T-helper 1 cell (primary cell): Measurements from ENCODE around the gene WDR70.

Source experiments
- DNase-seq, 5 donors: peaks; one replicate each; pipeline ENCODE4 v3.0.0-alpha.2; 2012 to 2020

WDR70 gene

DNA sequence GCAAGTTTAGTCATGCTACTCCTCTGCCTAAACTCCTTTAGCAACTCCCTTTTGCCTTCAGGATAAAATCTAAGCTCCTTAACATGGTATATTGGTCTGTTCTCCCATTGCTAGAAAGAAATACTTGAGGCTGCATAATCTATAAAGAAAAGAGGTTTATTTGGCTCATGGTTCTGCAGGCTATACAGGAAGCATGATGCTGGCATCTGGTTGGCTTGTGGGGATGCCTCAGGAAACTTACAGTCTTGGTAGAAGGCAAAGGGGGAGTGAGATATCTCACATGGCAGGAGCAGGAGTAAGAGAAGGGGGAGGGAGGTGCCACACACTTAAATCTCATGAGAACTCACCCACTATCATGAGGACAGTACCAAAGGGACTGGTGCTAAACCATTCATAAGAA lies 315.7 kb downstream of the WDR70 start:
- DNase-seq = no peak

DNA sequence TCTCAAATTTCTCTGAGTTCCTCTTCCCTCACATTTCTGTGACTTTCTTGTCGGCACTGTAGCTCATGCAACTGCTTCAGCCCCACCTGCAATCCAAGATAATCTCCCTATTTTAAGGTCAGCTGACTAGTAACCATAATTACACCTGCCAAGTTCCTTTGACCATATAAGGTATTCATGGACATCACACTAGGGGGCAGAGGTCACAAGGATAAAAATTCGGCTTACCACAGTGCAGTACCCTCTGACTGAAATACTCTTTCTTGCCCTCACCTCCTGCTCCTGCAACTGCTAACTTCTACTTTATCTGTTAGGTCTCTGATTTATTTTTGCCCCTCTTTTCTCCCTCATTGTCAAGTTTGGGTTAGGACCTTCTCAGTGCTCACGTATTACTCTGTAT lies 316.5 kb downstream of the WDR70 start:
- no peak for DNase-seq

DNA sequence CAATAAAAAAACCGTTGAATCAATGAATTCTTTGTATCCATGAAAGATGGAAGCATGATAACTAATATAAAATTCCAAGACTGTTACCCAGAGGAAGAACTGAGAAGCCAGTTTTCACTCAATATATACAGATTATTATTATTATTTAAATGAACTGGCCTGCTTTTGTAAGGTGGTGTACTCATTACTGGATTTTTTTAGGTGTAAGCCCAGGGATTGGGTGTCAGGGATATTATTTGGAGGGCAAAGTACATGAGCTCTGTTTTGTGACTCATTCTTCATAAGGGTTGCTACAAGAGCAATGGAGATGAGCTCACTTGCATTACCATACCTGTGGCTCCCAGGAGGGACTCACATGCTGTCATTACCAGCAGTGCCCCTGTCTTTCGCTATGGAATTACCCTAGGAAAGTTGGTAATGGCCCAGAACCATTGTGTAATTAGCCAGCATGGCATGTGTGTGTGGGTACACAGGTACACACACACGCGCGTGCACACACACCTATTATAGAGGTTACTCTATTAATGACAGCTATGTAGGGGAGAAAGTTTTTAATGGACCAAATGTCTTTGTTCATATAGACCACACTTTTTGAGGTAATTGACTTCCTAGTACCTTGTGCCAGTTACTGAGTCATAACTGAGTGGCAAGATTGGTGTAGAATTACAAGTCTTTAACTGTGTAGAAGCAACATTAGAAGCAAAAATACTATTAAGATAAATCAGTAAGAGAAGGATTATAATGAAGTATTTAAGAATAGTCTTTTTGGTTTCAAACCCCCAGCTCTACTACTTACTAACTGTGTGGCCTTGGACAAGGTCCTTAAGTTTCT lies 317.3 kb downstream of the WDR70 start:
- DNase-seq = no peak

DNA sequence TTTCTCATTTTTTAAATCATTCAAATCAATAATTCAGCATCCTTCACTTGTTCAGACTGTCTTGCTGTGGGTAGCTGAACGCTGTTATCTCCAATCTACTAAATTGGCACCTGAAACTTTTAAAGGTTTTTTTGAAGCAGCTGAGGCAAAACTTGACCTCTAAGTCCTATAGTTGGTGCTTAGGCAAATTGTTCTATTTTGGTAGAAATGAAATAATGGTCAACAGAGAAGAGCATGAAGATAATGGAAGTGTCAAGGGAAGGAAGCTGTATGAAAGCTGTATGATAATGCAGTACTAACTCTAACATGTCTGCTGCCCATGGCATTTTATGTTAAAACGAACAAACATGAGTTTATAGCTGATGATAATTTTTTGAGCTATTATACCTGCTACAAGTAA lies 322.8 kb downstream of the WDR70 start:
- no peak for DNase-seq

DNA sequence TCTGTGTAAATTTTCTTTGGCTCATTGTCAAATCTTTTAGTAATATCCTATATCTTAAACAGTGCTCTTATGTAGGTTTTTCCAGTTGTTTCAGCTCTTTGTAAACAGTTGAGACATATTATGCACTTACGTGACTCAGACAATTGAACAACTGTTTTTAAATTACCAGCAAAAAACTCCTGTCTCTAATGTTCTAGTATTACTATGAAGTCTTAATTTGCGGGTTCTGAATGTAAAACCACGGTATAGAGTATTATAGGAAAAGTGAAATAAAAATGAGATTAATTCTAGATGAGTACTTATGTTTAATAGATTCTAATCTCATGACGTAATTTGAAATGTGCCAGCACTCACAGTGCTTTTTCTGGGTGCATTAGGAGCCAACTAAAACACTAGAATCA lies 324.7 kb downstream of the WDR70 start:
- no peak for DNase-seq

DNA sequence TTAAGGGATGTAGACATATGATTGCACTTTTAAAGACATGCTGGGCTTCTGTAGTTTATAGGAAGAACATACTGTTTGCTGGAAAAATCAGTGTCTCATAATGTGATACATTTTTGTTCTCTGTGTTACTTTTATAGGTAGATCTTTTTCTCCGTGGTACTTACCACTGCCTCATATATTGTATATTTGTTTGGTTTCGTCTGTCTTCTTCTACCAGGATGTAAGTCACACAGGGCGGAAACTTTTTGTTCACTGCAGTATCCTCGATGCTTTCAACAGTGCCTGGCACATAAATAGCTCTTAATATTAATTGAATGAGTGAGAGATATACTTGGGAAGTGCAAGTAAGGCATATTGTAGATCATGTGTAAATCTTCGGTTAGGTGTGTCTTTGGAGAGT lies 325.3 kb downstream of the WDR70 start:
- DNase-seq = no peak

DNA sequence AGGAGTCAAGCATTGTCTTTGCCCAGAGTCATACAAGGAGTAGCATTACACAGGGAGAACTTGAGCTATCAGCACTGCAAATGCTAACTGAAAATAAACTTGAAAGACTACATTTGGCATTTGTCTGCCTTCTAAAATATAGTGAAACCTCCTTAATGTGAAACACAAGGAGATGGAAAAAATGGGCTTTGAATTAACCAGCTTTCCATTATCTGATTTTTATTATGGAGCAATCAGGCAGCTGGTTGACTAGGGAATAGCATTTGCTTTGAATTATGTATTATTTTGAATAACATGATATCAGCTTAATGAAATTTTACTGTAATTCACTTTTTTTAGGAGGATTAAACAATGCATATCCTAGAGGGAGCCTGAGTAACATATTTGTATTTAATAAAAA lies 329.9 kb downstream of the WDR70 start:
- DNase-seq = no peak

DNA sequence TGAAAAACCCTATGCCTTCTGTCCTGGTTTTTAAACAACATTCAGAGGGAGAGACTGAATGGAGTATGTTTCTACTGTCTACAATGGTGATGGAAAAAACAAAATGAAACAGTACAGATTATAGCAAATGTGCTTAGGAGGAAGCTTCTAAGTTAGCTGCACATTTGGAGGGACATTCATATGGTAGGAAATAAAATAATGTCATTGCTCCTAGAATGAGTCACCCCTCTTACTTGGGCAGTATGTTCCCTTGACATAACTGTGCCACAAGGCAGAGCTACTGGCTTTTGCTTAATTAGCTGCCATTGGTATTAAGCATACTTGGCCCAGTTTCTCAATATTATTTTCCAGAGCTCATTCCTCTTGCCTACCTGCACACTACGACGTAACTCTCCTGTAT lies 331.8 kb downstream of the WDR70 start:
- peak in 1 of 5 donors; percentile 25 for DNase-seq

DNA sequence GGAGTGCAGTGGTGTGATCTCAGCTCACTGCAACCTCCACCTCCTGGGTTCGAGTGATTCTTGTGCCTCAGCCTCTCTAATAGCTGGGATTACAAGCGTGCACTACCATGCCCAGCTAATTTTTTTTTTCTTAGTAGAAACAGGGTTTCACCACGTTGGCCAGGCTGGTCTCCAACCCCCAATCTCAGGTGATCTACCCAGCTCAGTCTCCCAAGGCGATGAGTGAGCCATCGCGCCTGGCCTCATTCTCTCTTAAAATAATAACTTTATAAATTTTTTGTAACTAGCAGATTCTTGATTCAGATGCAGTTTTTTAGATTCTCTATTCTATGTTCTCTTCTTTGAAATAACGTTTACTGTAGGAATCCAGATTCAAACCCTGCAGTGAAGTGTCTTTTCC lies 333.6 kb downstream of the WDR70 start:
- DNase-seq = no peak

DNA sequence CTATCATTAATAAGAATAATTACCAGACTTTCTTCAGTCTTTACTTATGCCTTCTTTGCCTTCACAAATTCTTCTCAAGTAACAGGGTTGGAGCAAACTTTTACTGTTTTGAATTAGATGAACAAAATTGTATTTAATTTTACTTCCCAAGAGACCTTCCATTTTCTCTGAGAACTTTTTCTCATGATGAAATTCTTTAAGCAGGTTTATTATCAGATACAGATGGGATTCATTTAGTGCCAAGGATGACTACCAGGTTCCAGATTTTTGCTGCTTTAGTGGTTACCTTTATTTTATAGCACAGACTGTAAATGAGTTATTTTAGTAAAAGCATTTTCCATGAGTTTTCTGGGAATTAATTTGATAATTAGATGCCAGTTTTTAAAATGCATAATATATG lies 335.6 kb downstream of the WDR70 start:
- no peak for DNase-seq

DNA sequence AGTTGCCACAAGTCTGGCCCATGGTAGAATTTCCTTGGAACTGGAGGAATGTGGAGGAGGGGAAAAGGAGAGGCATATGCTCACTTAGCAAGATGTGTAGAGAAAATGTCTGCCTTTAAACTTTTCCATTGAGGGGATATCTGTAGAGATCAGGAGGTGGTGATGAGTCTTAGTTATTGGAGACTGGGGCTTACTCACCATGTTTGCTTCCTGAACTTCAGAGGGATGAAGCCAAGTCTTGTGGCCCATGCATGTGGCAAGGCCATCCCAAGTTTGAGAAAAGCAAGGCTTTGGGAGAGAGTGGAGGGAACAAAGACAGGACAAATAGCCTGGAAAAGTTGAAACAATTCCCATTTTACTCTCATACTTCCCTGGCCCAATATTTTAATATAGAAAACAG lies 336.2 kb downstream of the WDR70 start:
- no peak for DNase-seq

DNA sequence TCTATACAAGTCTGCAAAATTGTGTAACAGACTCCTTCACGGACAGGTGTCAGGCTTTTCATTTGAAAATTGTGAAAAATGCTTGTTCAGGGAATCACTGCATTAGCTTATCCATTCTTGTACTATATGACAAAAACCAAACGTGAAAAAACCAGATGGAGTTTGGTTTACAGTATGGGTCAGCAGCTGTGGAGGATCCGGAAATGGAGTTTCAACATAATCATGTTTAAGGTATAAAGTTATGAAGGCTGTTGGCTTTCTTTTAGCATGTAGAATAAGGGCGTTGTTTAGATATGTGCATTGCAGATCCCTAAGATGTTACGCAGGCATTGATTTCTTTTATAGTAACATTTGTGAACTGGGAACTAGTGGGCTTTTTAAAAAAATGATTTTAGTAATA lies 336.9 kb downstream of the WDR70 start:
- DNase-seq = no peak

DNA sequence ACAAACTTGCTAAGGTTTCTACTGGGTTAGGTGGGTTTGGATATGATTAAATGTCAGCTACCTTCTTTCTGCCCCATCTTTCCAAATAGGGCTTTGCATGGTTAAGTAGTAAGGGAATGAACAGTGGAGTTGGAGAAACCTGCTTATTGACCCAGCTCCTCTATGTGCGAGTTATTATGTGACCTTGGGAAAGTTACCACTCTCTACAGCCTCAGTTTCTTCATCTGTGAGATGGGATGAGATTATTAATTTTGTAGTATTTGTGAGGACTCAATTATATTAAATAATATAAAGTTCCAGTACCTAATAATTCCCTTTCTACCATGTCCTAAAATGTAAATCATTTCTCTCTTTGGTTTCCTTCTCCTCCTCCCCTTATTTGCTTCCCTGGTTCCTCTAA lies 337.3 kb downstream of the WDR70 start:
- DNase-seq = no peak

DNA sequence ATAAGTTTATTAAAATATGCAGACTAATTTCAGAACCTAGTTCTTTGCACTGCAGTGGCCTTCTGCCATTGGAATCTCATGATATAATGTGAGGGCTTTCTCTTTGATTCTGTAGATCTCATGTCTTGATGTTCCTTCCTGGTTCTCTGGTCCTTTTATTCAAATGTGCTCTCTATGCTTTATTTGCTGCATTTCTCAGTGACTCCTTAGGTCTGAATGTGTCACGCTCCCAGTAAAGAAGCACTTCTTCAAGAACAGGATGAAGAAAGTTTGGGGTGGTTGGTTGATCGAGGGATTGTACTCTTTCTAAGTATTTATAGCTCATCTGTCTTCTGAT lies 338.1 kb downstream of the WDR70 start:
- DNase-seq = no peak

DNA sequence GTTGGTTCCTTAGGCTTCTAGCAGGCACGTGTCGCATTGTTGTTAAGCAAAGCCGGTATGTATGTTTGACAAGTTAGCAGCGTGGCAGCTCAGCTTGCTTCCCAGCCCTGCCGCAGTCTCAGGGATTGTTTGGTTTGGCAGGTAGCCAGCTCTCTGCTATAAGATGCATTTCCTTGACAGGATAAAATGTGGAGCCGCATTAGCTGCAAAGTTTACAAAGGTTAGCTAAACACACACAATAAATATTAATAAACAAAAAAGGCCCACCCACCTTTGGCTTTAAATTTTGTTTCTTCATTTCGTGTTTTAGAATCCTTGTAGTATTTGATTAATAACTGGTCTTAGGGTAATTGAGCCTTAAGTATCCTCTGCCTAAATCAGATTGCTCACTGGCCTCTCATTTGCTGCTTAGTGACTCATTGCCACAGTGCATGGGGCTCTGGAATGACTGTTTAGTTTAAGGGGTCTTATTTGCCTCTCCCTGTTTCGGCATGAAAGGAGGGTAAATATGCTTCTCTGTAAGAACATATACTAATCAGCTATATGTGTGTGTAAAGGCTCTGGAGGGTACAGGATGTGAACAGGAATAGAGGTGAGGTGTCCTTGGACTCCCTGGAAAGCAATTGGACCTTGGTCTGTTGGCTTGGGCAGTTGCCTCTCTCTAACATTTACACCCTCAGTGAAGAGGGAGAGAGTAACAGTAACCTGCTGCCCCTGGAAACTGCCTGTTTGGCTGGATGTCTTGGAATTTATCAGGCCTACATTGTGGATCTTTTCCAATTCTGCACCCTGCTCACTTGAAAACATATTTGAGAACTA lies 338.7 kb downstream of the WDR70 start:
- no peak for DNase-seq

DNA sequence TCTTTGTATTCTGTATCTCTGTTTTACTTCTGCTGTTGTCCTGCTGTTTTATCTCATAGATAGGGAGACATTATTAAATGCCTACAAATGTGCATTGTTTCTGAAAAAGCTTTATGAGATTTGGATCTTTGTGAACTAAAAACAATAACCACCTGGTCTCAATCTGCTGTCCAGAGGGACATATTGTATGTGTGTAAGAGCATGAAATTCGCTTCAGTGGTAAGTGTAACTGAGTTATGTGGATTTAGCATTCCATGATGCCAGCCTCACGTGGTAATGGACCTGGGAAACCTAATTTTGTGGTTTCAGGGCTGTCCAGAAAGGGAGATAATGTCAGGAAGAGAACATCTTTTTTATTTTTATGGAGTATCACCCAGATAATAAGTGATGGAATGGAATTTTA lies 341.4 kb downstream of the WDR70 start:
- no peak for DNase-seq

DNA sequence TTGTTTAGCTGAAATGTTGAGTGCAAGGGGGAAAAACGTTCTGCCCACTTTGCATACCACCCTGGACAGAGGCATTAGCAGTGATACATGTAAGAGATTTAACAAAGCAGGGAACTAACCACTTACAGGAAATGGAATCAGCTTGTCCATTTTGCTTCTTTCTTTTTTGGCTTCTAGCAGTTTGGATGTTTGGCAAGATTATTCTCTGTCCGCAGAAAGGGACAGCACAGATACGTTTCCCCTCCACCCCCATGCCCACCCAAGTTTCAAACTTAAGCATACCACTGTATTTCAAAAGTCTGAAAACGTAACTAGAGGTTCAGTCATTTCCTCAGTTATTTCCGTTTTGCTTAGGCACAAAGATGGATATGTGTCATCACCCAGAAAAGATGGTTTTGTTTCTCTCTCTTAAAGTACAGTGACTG lies 342.3 kb downstream of the WDR70 start:
- DNase-seq = peak in 1 of 5 donors; percentile 81

DNA sequence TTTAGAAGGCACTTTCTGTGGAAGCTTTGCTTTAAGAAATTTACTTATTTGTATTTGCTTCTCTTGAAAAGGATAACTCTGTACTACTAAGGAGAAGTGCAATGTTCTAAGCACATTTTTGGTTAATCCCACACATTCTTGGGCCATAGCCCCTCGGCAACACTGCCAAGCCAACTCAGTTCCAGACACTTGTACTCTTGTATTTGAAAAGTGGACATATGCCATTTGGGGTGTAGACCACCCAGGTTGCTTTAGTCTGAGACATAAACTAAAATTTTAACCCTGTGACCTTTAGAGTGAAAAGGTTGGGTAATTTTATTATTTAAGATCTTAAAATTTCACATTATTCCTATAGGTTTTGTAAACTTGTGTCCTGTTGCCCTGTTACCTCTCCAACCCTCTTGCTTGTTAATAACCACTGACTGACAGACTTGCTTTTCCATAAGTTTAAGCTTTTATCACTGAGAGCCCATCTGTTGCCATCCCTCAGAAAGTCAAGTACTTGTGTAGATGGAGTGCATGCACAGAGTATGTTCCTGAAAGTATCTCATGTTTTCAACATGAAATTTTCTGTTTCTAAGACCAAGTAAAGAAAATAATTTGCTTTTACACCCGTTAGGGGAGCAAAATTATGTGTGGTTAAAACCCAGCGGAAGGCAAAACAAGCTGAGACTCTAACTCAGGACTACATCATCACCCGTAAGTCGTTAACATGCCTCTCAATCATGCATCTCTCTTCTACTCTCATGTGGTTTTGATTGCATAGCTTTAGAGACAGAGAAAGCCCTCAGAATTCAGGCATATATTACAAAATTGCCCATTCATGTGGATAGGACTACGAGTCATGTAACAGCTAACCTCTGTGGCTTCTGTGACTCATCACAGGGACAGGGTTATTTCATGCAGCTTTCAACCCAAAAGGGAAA lies 343.4 kb downstream of the WDR70 start:
- DNase-seq = peak in 1 of 5 donors; percentile 91

DNA sequence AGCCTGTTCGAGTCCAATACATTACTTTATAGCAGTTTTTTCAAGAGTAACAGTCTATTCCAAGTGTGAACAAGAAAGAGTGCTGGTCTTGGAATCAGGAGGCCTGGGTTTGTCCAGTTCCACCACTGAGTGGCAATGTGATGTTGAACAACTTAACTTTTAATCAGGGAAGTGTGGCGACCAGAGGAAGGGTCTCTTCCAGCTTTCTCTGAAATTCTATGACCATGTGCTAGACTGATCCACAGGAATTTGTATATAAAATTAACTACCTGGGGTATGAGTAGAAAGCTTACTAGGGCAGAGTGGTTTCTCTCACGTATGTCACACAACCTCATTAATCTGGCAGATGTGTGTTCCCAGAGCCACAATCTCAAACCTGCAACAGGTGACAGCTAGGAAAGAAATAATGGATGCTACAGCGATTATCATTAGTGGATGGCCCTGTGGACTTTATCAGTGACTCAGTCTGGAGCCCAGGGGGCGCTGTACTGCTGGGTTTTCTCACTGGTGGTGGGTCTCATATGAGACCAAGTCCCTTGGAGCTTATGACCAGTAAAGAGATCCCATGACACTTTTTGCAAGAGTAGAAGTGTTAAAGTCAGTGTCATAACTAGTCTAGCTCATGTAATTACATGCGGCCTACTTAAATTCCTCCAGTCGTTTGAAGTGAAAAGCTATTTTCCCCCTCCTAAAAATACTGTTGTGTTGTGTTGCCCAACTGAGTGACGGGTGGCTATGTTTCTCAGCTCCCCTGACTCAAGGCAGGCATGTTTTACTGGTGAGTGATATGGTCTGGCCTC lies 344.2 kb downstream of the WDR70 start:
- peak in 1 of 5 donors; percentile 24 for DNase-seq

DNA sequence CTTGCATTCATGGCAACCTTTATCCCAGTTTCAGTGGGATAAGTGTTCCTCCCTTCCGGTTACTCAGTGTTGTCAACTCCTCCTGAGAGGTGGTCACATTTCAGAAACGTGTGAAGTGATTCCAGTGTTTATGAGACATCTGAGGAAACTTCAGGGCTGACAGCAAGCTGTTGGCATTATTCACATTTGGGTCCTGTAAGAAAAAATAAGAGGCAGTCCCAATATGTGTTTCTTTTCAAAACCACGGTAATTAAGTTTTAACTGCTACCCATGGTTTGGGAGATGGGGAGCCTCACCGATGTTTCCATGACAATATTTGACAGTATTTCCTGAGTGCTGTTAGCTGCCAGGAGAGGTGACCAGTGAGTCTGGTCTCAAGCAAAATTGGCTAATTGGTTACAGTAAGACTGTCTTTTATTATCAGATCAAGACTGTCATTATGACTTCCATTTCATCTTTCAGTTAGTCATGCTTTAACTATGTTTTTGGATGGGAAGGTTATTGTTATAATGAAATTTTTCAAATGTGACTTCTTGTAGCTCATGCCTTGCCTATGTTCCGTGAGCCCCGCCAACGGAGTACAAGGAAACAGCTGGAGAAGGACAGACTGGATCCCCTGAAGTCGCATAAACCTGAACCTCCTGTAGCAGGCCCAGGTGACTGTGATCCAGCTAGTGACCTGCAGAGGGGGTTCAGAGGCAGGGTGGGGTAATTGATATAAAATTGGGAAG lies 345.4 kb downstream of the WDR70 start:
- DNase-seq = no peak

DNA sequence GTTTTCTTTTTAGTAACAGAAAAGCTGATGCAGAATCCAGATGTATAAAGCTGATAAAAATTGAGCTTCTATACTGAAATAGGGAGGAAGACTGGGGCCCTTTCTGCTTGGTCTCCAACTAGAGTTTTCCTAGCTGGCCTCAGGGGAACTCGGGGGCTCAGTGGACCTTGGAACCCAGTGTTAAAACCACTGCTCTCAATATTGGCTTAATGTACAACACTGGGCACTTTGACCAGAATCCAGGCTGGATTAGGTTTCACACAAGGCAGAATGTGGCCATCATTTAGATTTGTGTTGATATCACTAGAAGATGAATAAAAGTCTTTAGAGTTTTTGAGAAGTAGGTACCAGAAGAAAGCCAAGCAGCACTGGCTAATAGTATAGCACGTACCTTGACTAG lies 346.1 kb downstream of the WDR70 start:
- no peak for DNase-seq

DNA sequence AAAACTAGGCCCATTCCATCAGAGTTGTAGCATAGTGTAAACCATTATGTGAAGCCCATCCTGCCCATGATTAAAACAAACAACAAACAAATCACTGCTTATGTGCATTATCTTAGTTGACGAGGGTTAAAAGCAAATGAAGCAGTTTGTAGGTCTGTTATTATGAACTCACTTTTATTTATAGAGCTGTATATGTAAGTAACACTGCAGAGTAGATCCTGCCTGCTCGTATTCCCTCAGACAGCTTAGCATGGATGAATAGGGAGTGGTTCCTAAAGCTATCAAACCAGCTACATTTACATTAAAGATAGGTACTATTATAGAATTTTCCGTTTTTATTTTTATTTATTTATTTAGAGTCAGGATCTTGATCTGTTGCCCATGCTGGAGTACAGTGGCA lies 348.1 kb downstream of the WDR70 start:
- no peak for DNase-seq
